GM18517 (cell line): ENCODE measurements around the gene JMJD7.
"Not testable (repeated sequence)": the region's sequence is repeated elsewhere in the genome, so short reads cannot be mapped to it uniquely, and the experiment has no call there.

Experiments
- ATAC-seq: cut with Tn5 transposase; IDR thresholded peaks from one replicate; pipeline ENCODE4 v1.9.1; 2021; ENCODE audit warnings: mild to moderate bottlenecking, moderate library complexity; ENCODE audit not compliant: unreplicated experiment

The JMJD7 gene

GRCh38 chr15:41819455-41820050 is 8.3 kb upstream of the JMJD7 start:
- ATAC-seq: no peak

GRCh38 chr15:41820791-41821423 is 7.0 kb upstream of the JMJD7 start:
- ATAC-seq: no peak

GRCh38 chr15:41821831-41822230 is 6.1 kb upstream of the JMJD7 start:
- no peak for ATAC-seq

GRCh38 chr15:41822471-41822870 is 5.4 kb upstream of the JMJD7 start:
- ATAC-seq: no peak

GRCh38 chr15:41822957-41823356 is 4.9 kb upstream of the JMJD7 start:
- ATAC-seq: no peak

GRCh38 chr15:41823502-41823901 is 4.4 kb upstream of the JMJD7 start:
- no peak for ATAC-seq

GRCh38 chr15:41824062-41824745 is 3.7 kb upstream of the JMJD7 start:
- ATAC-seq: no peak

- ATAC-seq: no peak
Measured at GRCh38 chr15:41825145-41825544, 2.7 kb upstream of the JMJD7 start.

GRCh38 chr15:41825572-41826535 is 2.0 kb upstream of the JMJD7 start:
- no peak for ATAC-seq

- no peak for ATAC-seq
Measured at GRCh38 chr15:41827290-41827879, 507 bp upstream of the JMJD7 start.

- no peak for ATAC-seq
Measured at GRCh38 chr15:41828807-41829141, 882 bp downstream of the JMJD7 start.

GRCh38 chr15:41829959-41830646 is 2.2 kb downstream of the JMJD7 start:
- ATAC-seq: no peak

GRCh38 chr15:41831291-41831690 is 3.4 kb downstream of the JMJD7 start:
- not testable (repeated sequence) for ATAC-seq

- ATAC-seq: no peak
Measured at GRCh38 chr15:41832208-41832607, 4.3 kb downstream of the JMJD7 start.

GRCh38 chr15:41832875-41833274 is 5.0 kb downstream of the JMJD7 start:
- no peak for ATAC-seq

- ATAC-seq: no peak
Measured at GRCh38 chr15:41834096-41834495, 6.2 kb downstream of the JMJD7 start.

GRCh38 chr15:41836073-41836472 is 8.2 kb downstream of the JMJD7 start:
- no peak for ATAC-seq

GRCh38 chr15:41836713-41837454 is 9.0 kb downstream of the JMJD7 start:
- ATAC-seq: no peak

- ATAC-seq: no peak
Measured at GRCh38 chr15:41838400-41838897, 10.6 kb downstream of the JMJD7 start, which contains the start of gene PLA2G4B. Gene PLA2G4B (plus strand): TSS chr15:41838847. CDS start chr15:41838914, 67 bp downstream.
